GM12872 (cell line): ENCODE results near the gene CFAP77.

ENCODE experiments used
- TF ChIP-seq, protein P1 (sequence below): IDR thresholded peaks from 3 replicates; pipeline ENCODE4 v1.5.1; 2011; ENCODE audit warnings: low read depth, mild to moderate bottlenecking, low read length, moderate library complexity; ENCODE audit not compliant: insufficient read depth

The CFAP77 gene

GRCh38 chr9:132513416-132513815 is 103.4 kb downstream of the CFAP77 start:
- TF ChIP-seq, protein P1, sequence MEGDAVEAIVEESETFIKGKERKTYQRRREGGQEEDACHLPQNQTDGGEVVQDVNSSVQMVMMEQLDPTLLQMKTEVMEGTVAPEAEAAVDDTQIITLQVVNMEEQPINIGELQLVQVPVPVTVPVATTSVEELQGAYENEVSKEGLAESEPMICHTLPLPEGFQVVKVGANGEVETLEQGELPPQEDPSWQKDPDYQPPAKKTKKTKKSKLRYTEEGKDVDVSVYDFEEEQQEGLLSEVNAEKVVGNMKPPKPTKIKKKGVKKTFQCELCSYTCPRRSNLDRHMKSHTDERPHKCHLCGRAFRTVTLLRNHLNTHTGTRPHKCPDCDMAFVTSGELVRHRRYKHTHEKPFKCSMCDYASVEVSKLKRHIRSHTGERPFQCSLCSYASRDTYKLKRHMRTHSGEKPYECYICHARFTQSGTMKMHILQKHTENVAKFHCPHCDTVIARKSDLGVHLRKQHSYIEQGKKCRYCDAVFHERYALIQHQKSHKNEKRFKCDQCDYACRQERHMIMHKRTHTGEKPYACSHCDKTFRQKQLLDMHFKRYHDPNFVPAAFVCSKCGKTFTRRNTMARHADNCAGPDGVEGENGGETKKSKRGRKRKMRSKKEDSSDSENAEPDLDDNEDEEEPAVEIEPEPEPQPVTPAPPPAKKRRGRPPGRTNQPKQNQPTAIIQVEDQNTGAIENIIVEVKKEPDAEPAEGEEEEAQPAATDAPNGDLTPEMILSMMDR, result no peak

DNA sequence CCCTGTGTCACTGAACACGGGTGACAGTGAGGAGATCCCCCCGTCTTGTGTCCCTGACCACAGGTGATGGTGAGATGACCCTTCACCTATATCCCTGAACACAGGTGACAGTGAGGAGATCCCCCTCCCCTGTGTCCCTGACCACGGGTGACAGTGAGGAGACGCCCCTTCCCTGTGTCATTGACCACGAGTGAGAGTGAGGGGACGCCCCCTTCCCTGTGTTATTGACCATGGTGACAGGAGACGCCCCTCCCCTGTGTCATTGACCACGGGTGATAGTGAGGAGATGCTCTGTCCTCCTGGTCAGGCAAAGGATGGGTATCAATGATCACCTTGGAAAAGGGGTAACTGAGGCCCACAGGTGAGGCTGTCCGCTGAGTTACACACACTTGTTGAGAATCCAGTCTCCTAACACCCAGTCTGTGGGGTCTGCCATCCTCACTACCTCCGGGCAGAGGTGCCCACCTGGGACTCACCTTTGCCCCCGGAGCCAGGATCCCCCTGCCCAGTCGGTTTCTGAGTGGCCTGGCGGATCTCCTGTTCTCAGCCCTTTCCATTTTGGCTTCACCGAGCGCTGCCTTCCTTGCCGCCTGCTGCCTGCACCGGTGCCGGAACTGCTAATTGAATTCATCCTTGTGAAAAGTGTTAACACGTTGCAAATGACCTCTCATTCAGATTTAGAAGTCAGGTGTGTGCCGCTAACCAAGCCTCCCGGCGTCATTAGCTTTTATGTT is 104.2 kb downstream of the CFAP77 start:
- TF ChIP-seq, protein P1, result no peak

DNA sequence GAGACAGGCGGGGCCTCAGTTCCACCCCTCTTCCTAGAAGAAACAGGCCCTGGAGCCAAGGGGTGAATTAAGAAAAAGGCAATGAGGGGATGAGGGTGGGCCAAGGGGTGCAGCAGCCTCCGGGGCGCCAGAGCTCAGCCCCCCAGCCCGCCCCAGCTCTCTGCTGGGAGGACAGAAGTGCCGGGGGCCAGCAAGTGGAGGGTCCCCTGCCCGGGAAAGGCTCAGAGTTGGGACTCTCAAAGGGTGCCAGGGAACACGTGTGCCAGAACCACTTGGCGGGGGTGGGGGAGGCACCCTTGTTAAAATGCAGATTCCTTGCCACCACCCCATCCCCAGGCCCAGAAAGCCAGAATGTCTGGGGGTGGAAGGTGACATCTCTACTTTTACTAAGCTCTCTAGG is 104.8 kb downstream of the CFAP77 start:
- TF ChIP-seq, protein P1, result no peak

GRCh38 chr9:132516301-132516700 is 106.3 kb downstream of the CFAP77 start:
- TF ChIP-seq, protein P1, result no peak

GRCh38 chr9:132516911-132517310 is 106.9 kb downstream of the CFAP77 start:
- TF ChIP-seq, protein P1, result no peak

DNA sequence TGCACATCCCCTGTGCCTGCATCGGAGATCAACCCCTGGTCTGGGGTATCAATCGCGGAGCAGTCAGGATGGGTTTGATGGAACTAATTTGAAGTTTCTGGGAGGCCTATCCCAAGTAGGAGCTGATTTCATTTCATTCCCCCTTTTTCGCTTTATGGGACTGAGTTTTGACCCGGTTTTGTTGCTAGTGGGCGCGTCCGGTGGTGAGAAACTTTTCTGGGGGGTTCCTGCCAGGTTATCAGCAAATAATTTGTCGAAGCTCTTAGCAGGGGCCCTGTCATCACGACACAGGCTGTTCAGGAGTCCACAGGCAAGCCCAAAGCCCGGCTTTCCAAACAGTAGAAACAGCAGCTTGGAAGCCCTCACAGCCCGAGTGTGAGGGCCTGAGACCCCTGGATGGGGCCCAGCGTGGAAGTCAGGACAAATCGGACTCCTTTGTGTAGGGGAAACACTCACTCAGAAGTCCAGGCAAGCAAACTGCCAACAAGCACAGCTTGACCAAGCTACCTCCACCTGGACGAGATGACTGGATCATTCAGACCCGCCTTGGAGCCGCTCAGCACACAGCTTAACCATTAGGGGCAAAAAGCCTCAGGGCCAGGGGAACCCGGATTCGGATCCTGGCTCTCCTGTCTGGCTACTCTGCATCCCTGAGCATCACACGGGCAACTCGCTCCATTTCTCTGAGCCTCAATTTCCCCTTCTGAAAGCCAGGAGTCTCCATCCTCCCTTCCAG is 108.0 kb downstream of the CFAP77 start:
- TF ChIP-seq, protein P1, result no peak

GRCh38 chr9:132518626-132519025 is 108.6 kb downstream of the CFAP77 start:
- TF ChIP-seq, protein P1, result no peak
